Ovary (tissue), 9 donors: ENCODE measurements around the gene INCA1. TPM values are rescaled to one million over a fixed set of nuclear protein-coding genes. Genes with fewer than 3 reads are reported as not detected.

Experiments
- DNase-seq, 5 donors: peaks; one replicate each; pipeline ENCODE4 v3.0.0-alpha.2; 2019 to 2020
- H3K27ac ChIP-seq, 2 donors: fragments of 200-600 bp; one replicate each; pipeline versions ENCODE4 v1.5.1 to v1.8.0; 2019 to 2022
- H3K27me3 ChIP-seq: fragments of 200-600 bp; one replicate; pipeline ENCODE4 v1.8.0; 2022
- H3K36me3 ChIP-seq: fragments of 200-600 bp; sonication (generic); one replicate; pipeline ENCODE4 v1.5.1; 2019
- H3K4me1 ChIP-seq: one replicate; pipeline ENCODE4 v1.8.1; 2013; ENCODE audit warnings: mild to moderate bottlenecking, moderate library complexity; ENCODE audit not compliant: insufficient read depth
- H3K4me3 ChIP-seq: fragments of 200-600 bp; sonication (generic); one replicate; pipeline ENCODE4 v1.5.1; 2017
- H3K9me3 ChIP-seq, 2 donors: fragments of 200-600 bp in 1 of 2; sonication (generic) in 1 of 2; one replicate each; pipeline versions ENCODE4 v1.5.1 to v1.8.1; 2013 to 2019; ENCODE audit warnings: mild to moderate bottlenecking in 1 of 2, moderate library complexity in 1 of 2
- EP300 ChIP-seq: sonication (generic); formaldehyde crosslinking; IDR thresholded peaks from one replicate; pipeline ENCODE4 v1.6.1; 2017; ENCODE audit warnings: antibody characterized with exemption
- POLR2A ChIP-seq: fragments of 450-650 bp; IDR thresholded peaks from one replicate; pipeline ENCODE4 v1.6.1; 2017; ENCODE audit warnings: antibody characterized with exemption, mild to moderate bottlenecking, moderate library complexity
- WGBS, 3 donors: extraction: QIAGEN DNeasy Blood & Tissue Kit in 1 of 3; methylation state at CpG; one replicate each; pipeline versions ENCODE4 v1.1.5 to v1.1.7; 2013 to 2017; 5-methylcytosine and 5-hydroxymethylcytosine counted together
- intact Hi-C, 4 donors: fragments of 100-400 bp; cut with DNase I; formaldehyde crosslinking; loops; one replicate each; pipeline versions ENCODE4 v1.11.0 to v1.15.1; 2022 to 2023
- polyA plus RNA-seq, 2 donors: library from polyadenylated mRNA; stranded (reverse); fragments of 200-250 nt in 1 of 2; fragments of 350-450 nt in 1 of 2; fragmentation: Illumina TruSeq in 1 of 2; extraction: RNeasy Lipid Tissue Mini Kit (QIAGEN cat#74804) in 1 of 2; gene quantifications; one replicate each; pipeline ENCODE4 v1.2.3, GENCODE V29; 2013 to 2014
- total RNA-seq, 7 donors: library from RNA; depleted of rRNA in 2 of 7; stranded (reverse); fragments of >200 nt in 2 of 7; fragmentation: NEBNext Ultra II Directional in 3 of 7; extraction: Animal tissue kit (Norgen Biotek cat#: 25700) in 3 of 7; gene quantifications; one replicate each; pipeline versions ENCODE4 v1.1.0 to v1.2.4, GENCODE V29; 2016 to 2023
- TF ChIP-seq, protein P1 (sequence below), 3 donors: fragments of 450-650 bp in 2 of 3; fragments of 200-600 bp in 1 of 3; IDR thresholded peaks; one replicate each; pipeline versions ENCODE4 v1.5.1 to v1.8.0; 2016 to 2022; ENCODE audit warnings: antibody characterized with exemption in 3 of 3, mild to moderate bottlenecking in 1 of 3
- donor health status: DM: no; HTN: no; CAD: no; lungs with moderate emphysema.
- donor health status: DM: no; HTN: no; CAD: no.
- donor health status: Bipolar disorder and iron deficiency.
- donor health status: DM: yes; HTN: yes; CAD: no.
- donor health status: DM: no; HTN: no; CAD: no.
- donor health status: DM: yes; HTN: yes; CAD: no.

INCA1 gene
- total and polyA plus RNA-seq, 9 donors: 0.95 to 5.0 (median 1.9) TPM

DNA sequence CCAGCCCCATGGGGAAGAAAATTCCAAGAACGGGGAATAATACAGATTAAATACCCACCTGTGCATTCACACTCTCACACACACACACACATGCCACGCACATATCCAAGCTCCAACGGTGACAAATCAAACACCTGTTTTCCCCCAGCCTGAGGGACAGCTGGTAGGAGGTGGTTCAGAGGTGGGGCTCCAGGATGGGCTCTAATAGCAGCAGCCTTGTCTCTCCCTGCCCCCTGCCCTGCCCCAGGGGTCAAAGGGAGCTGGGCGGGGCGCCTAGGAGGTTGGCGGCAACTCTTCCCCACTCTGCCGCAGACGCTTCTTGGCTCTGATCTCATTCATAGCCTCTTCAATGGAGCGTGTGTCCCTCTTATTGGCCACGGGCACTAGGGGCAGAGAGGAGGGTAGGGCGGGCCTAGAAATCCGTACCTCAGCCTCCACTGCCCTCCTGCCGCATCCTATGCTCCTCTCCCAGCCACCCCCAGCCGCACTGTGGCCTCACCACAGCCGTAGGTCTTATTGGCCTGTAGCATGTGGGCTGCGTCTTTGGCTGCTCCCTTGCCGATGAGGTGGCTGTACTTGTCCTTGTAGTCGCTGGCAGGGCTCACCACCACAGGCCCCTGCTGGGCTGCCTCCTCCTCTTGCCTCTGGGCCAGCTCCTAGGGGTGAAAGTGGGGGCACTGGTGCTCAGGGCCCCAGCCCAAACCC lies 37.9 kb downstream of the INCA1 start:
- Histone ChIP-seq H3K36me3 (no peaks in the 10 kb centered on the region), H3K9me3 (no peaks in the 10 kb centered on the region), H3K27me3 (no peaks in the 10 kb centered on the region), H3K27ac (no peak overlapping the region), H3K4me3 (no peak overlapping the region), H3K4me1 (no peaks in the 10 kb centered on the region)
- TF ChIP-seq, protein P1, sequence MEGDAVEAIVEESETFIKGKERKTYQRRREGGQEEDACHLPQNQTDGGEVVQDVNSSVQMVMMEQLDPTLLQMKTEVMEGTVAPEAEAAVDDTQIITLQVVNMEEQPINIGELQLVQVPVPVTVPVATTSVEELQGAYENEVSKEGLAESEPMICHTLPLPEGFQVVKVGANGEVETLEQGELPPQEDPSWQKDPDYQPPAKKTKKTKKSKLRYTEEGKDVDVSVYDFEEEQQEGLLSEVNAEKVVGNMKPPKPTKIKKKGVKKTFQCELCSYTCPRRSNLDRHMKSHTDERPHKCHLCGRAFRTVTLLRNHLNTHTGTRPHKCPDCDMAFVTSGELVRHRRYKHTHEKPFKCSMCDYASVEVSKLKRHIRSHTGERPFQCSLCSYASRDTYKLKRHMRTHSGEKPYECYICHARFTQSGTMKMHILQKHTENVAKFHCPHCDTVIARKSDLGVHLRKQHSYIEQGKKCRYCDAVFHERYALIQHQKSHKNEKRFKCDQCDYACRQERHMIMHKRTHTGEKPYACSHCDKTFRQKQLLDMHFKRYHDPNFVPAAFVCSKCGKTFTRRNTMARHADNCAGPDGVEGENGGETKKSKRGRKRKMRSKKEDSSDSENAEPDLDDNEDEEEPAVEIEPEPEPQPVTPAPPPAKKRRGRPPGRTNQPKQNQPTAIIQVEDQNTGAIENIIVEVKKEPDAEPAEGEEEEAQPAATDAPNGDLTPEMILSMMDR (IDR thresholded peaks at IDR 0.05): no peak
- no peak for TF ChIP-seq POLR2A
- no peak for TF ChIP-seq EP300
- DNase-seq: no peak
- WGBS, 3 donors: 79 to 84% (median 79%) methylated on average over 18 of the region's 18 CpGs
- intact Hi-C loops: no loop called here

DNA sequence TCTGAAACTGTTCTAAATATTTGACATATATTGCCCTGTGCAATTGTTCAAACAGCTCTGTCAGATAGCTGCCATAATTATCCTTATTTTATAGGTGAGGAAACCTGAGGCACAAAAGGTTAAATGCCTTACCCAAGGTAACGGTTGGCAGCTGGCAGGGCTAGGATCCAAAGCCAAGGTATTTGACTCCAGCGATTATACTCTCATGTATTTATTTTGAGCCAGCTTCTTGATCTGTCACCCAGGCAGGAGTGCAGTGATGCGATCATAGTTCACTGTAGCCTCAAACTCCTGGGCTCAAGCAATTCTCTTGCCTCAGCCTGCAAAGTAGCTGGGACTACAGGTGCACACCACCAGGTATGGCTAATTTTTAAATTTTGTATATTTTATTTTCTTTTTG lies 39.2 kb downstream of the INCA1 start:
- DNase-seq: no peak
- TF ChIP-seq POLR2A: no peak
- WGBS, 3 donors: 68 to 77% (median 74%) methylated on average over 3 of the region's 3 CpGs
- Histone ChIP-seq H3K4me1 (no peaks in the 10 kb centered on the region), H3K4me3 (no peak overlapping the region), H3K36me3 (no peaks in the 10 kb centered on the region), H3K27me3 (no peaks in the 10 kb centered on the region), H3K9me3 (no peaks in the 10 kb centered on the region), H3K27ac (no peak overlapping the region)
- intact Hi-C loops: no loop called here

DNA sequence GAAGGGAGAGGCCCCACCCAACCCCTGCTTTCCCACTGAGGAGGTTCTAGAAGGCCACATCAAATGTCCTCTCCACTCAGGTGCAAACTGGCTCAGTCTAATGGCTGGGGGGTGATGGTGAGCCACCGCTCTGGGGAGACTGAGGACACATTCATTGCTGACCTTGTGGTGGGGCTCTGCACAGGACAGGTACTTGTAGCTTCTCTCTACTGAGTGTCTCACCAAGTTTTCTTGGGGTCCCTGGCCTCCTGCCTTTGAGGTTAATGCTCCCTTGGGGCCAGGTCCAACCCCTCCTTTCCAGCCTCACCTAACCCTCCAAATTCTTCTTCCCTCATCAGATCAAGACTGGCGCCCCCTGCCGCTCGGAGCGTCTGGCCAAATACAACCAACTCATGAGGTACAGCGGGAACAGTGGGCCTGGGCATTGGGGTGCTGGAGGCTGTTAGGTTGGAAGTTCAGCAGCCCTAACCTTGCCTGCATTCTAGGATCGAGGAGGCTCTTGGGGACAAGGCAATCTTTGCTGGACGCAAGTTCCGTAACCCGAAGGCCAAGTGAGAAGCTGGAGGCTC lies 40.7 kb downstream of the INCA1 start:
- no peaks in the 10 kb centered on the region for H3K36me3 ChIP-seq
- intact Hi-C loops: no loop called here
- no peaks in the 10 kb centered on the region for H3K4me1 ChIP-seq
- 72 to 76% (median 74%) methylated on average over 10 of the region's 10 CpGs for WGBS, 3 donors
- TF ChIP-seq, protein P1 (IDR thresholded peaks at IDR 0.05): no peak
- TF ChIP-seq EP300 (no peak), POLR2A (no peak)
- no peak overlapping the region for H3K4me3 ChIP-seq
- H3K9me3 ChIP-seq: no peaks in the 10 kb centered on the region
- H3K27ac ChIP-seq: no peak overlapping the region
- no peaks in the 10 kb centered on the region for H3K27me3 ChIP-seq
- DNase-seq: no peak

DNA sequence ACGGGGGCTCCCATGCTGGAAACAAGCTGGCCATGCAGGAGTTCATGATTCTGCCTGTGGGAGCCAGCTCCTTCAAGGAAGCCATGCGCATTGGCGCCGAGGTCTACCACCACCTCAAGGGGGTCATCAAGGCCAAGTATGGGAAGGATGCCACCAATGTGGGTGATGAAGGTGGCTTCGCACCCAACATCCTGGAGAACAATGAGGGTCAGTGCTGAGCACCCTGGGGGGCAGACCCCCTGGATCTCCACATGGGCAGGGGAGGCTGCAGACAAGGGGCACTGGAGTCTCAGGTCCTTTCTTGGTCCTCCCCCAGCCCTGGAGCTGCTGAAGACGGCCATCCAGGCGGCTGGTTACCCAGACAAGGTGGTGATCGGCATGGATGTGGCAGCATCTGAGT lies 42.2 kb downstream of the INCA1 start:
- Histone ChIP-seq H3K36me3 (no peaks in the 10 kb centered on the region), H3K4me3 (no peak overlapping the region), H3K27me3 (no peaks in the 10 kb centered on the region), H3K27ac (no peak overlapping the region), H3K9me3 (no peaks in the 10 kb centered on the region), H3K4me1 (no peaks in the 10 kb centered on the region)
- TF ChIP-seq POLR2A: no peak
- TF ChIP-seq, protein P1 (IDR thresholded peaks at IDR 0.05): no peak
- no peak for TF ChIP-seq EP300
- 93 to 98% (median 96%) methylated on average over 6 to 8 of the region's 8 CpGs for WGBS, 3 donors
- intact Hi-C loops: no loop called here
- DNase-seq: no peak

- no peaks in the 10 kb centered on the region for H3K36me3 ChIP-seq
- H3K27me3 ChIP-seq: no peaks in the 10 kb centered on the region
- DNase-seq: no peak
- WGBS, 3 donors: 67 to 72% (median 70%) methylated on average over 14 of the region's 14 CpGs
- no peaks in the 10 kb centered on the region for H3K9me3 ChIP-seq
- no peaks in the 10 kb centered on the region for H3K4me1 ChIP-seq
- intact Hi-C loops: no loop called here
- TF ChIP-seq, protein P1 (IDR thresholded peaks at IDR 0.05): no peak
- TF ChIP-seq EP300 (no peak), POLR2A (no peak)
- no peak overlapping the region for H3K4me3 ChIP-seq
- no peak overlapping the region for H3K27ac ChIP-seq
These were observed 43.8 kb downstream of the INCA1 start for GRCh38 chr17:4953451-4953961.
